ENCODE results near the gene C2CD4C. TPM values are rescaled to one million over a fixed set of nuclear protein-coding genes. Genes with fewer than 3 reads are reported as not detected.
A peak's percentile ranks its signal among the peaks of the same experiment; 100 is the strongest.
"Not testable (repeated sequence)": the region's sequence is repeated elsewhere in the genome, so short reads cannot be mapped to it uniquely, and the experiment has no call there.

The C2CD4C gene
- total RNA-seq, 4 donors from 2014 or later = 0.19 to 9.6 (median 1.8) TPM

DNA sequence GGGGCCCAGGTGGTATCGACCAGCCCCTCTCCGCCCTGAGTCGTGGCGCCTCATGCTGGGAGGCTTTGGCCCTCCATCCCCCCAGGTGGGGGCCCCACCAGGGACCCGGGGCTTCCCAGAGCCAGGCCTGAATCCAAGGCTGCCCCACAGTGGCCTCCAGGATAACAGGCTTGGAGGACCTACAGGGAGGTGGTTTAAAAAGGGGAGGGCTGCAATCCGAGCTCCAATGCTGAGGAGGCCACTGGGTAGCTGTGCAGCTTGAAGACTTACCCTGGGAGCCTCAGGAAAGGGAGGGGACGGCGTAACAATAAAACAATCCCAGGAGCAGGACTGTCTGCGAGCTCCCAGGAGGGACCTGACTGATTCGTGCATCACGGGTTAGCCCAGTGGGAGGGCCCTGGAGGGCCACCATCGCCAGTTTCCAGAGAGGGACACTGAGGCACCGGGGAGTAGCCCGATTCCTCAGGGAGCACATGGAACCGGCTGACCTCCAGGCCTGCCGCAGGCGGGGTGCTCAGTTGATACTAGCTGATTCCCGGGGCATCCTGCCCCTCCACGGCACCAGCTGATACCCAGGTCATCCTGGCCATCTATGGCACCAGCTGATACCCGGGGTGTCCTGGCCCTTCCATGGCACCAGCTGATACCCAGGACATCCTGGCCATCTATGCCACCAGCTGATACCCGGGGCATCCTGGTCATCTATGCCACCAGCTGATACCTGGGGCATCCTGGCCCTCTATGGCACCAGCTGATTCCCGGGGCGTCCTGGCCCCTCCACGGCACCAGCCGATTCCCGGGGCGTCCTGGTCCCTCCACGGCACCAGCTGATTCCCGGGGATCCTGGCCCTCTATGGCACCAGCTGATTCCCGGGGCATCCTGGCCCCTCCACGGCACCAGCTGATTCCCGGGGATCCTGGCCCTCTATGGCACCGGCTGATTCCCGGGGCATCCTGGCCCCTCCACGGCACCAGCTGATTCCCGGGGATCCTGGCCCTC is 3.7 kb upstream of the C2CD4C start:
- TF ChIP-seq CTCF (IDR thresholded peaks at IDR 0.05) = no peak
- ATAC-seq (ENCODE audit: low FRiP score) = no peak

DNA sequence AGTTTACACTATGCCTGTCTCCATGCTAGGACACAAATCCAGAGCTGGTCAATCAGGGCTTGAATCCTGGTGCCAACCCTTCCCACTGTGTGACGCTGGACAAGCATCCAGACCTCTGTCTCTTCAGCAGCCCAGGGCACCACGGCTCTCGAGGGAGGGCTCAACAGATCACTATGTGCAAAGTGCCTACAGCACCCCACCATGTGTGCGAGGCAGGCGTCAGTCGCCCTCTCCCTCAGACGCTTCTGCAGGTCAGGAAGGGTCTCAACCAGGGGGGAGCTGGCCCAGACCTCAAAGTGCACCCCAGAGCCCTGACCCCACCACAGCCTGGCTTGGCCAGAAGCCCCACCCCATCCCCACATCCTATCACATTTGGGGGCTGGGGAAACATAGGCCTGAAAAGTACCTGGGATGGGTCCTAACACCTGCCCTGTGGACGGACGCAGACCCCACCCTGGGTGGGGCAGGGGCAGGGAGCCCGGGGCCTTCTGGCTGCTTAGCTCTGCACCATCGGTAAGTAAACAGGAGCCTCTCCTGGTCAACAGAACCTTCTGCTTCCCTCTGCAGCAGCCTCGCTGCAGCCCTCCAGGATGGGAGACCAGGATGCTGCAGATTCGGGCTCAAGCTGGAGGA is 2.9 kb upstream of the C2CD4C start:
- TF ChIP-seq CTCF (IDR thresholded peaks at IDR 0.05) = no peak
- peak; percentile 15 for ATAC-seq (ENCODE audit: low FRiP score)
- no peak for DNase-seq (ENCODE audit: low spot score)

More for the DNA sequence above, 3.7 kb upstream of the C2CD4C start:
- DNase-seq (ENCODE audit: low spot score) = no peak

GRCh38 chr19:411121-411722 is 2.3 kb upstream of the C2CD4C start:
- DNase-seq (ENCODE audit: low spot score); ATAC-seq (ENCODE audit: low FRiP score): not testable (repeated sequence)

GRCh38 chr19:410243-410781 is 1.4 kb upstream of the C2CD4C start:
- ATAC-seq (ENCODE audit: low FRiP score) (no peak), DNase-seq (ENCODE audit: low spot score) (no peak)
- no peak for TF ChIP-seq CTCF (IDR thresholded peaks at IDR 0.05)

- DNase-seq (ENCODE audit: low spot score) (no peak), ATAC-seq (ENCODE audit: low FRiP score) (no peak)
- TF ChIP-seq CTCF (IDR thresholded peaks at IDR 0.05) = no peak
Observed at GRCh38 chr19:409516-410242, 732 bp upstream of the C2CD4C start.

- DNase-seq (ENCODE audit: low spot score) (no peak), ATAC-seq (ENCODE audit: low FRiP score) (no peak)
- no peak for TF ChIP-seq CTCF (IDR thresholded peaks at IDR 0.05)
Observed at GRCh38 chr19:408441-408901, 476 bp downstream of the C2CD4C start.
